GM23248 (cell line): ENCODE data around the gene CFB. TPM values are rescaled to one million over a fixed set of nuclear protein-coding genes. Genes with fewer than 3 reads are reported as not detected.

Source experiments
- DNase-seq: peaks from one replicate; pipeline ENCODE4 v3.0.0-alpha.2; 2015
- H2AFZ ChIP-seq: fragments of 200-600 bp; sonication (generic); 2 replicates; pipeline ENCODE4 v1.6.1; 2016; ENCODE audit warnings: antibody characterized with exemption
- H3F3A ChIP-seq: fragments of 200-600 bp; sonication (generic); 2 replicates; pipeline ENCODE4 v1.6.1; 2016; ENCODE audit warnings: mild to moderate bottlenecking, antibody characterized with exemption, mixed run types; ENCODE audit not compliant: insufficient read depth
- H3K27ac ChIP-seq: fragments of 200-600 bp; sonication (generic); 2 replicates; pipeline ENCODE4 v1.5.1; 2016; ENCODE audit warnings: mild to moderate bottlenecking
- H3K27me3 ChIP-seq: fragments of 200-600 bp; sonication (generic); replicated peaks from 2 replicates; pipeline ENCODE4 v1.6.1; 2016; ENCODE audit warnings: mild to moderate bottlenecking; ENCODE audit not compliant: insufficient read depth
- H3K36me3 ChIP-seq: fragments of 200-600 bp; sonication (generic); 2 replicates; pipeline ENCODE4 v1.6.1; 2016; ENCODE audit warnings: low read depth, mild to moderate bottlenecking
- H3K4me1 ChIP-seq: fragments of 200-600 bp; sonication (generic); 2 replicates; pipeline ENCODE4 v1.6.1; 2016; ENCODE audit warnings: mild to moderate bottlenecking; ENCODE audit not compliant: insufficient read depth
- H3K4me2 ChIP-seq: fragments of 200-600 bp; sonication (generic); one replicate; pipeline ENCODE4 v1.6.1; 2016; ENCODE audit warnings: mild to moderate bottlenecking; ENCODE audit not compliant: unreplicated experiment
- H3K4me3 ChIP-seq: fragments of 200-600 bp; sonication (generic); 2 replicates; pipeline ENCODE4 v1.5.1; 2016; ENCODE audit warnings: mild to moderate bottlenecking
- H3K79me2 ChIP-seq: fragments of 200-600 bp; sonication (generic); 2 replicates; pipeline ENCODE4 v1.6.1; 2016; ENCODE audit warnings: mild to moderate bottlenecking; ENCODE audit not compliant: insufficient read depth
- H3K9ac ChIP-seq: fragments of 200-600 bp; sonication (generic); 2 replicates; pipeline ENCODE4 v1.6.1; 2016; ENCODE audit warnings: mild to moderate bottlenecking
- H3K9me2 ChIP-seq: fragments of 200-600 bp; sonication (generic); 2 replicates; pipeline ENCODE4 v1.6.1; 2016; ENCODE audit warnings: mixed run types, mild to moderate bottlenecking, moderate library complexity; ENCODE audit not compliant: insufficient read depth
- H3K9me3 ChIP-seq: fragments of 200-600 bp; sonication (generic); one replicate; pipeline ENCODE4 v1.6.1; 2017; ENCODE audit warnings: low read depth
- H4K20me1 ChIP-seq: fragments of 200-600 bp; sonication (generic); 2 replicates; pipeline ENCODE4 v1.6.0; 2016; ENCODE audit not compliant: insufficient read depth
- EZH2 ChIP-seq: fragments of 200-600 bp; sonication (generic); IDR thresholded peaks from 2 replicates; pipeline ENCODE4 v1.6.1; 2018; ENCODE audit warnings: antibody characterized with exemption, mild to moderate bottlenecking; ENCODE audit not compliant: insufficient read depth, poor library complexity, severe bottlenecking
- EZH2phosphoT487 ChIP-seq: fragments of 200-600 bp; sonication (generic); IDR thresholded peaks from 2 replicates; pipeline ENCODE4 v1.6.1; 2018; ENCODE audit warnings: antibody characterized with exemption, moderate library complexity, mild to moderate bottlenecking, low read depth; ENCODE audit not compliant: insufficient read depth
- WGBS, 2 experiments: methylation state at CpG; one replicate each; pipeline ENCODE4 v1.1.6; 2015 to 2017; ENCODE audit warnings: low lambda C conversion rate in 2 of 2, low coverage in 1 of 2; ENCODE audit errors: missing lambda C conversion rate in 2 of 2; 5-methylcytosine and 5-hydroxymethylcytosine counted together
- in situ Hi-C: fragments of 300-500 bp; cut with MboI; formaldehyde crosslinking; loops from 2 replicates; pipeline ENCODE4 v1.15.0; 2020
- polyA plus RNA-seq: library from polyadenylated mRNA; unstranded; fragments of >200 nt; fragmentation: Nextera tagmentation; extraction: Ambion mirVana; gene quantifications from 2 replicates; pipeline ENCODE4 v1.2.1, GENCODE V29; 2016
- total RNA-seq: library from RNA; depleted of rRNA; stranded (reverse); fragments of >200 nt; shearing (Covaris generic); gene quantifications from 2 replicates; pipeline ENCODE4 v1.2.3, GENCODE V29; 2014

CFB gene
- total and polyA plus RNA-seq, 2 experiments from 2014 or later, result 3.9 to 4.4 TPM

- Histone ChIP-seq H3K27ac (peak overlapping the region; percentile 96), H3K4me1 (peaks cover 13% of the 10 kb centered on the region), H3K9me2 (no peaks in the 10 kb centered on the region), H3K36me3 (peaks cover 15% of the 10 kb centered on the region; the same call in 1 of the 2 replicates), H3K4me2 (peak overlapping the region; percentile 94), H3K27me3 (no peaks in the 10 kb centered on the region), H4K20me1 (no peaks in the 10 kb centered on the region), H3K4me3 (peak overlapping the region; percentile 90), H3K9ac (peak overlapping the region; percentile 99), H3K79me2 (peaks cover 53% of the 10 kb centered on the region), H3F3A (peaks cover 23% of the 10 kb centered on the region), H2AFZ (no peak overlapping the region), H3K9me3 (no peaks in the 10 kb centered on the region)
- DNase-seq, result peak; percentile 56
- 63 to 68% methylated on average over 17 of the region's 17 CpGs for WGBS, 2 experiments
- in situ Hi-C loops, result no loop called here
- TF ChIP-seq EZH2, result no peak
Measured at GRCh38 chr6:31969712-31970603, 24.1 kb downstream of the CFB start.

- no peak for TF ChIP-seq EZH2
- TF ChIP-seq EZH2phosphoT487, result no peak
- H3K36me3 ChIP-seq, result peaks cover 11% of the 10 kb centered on the region; the same call in 1 of the 2 replicates
- in situ Hi-C loops, result no loop called here
Measured at GRCh38 chr6:31970604-31971271, 24.8 kb downstream of the CFB start.

GRCh38 chr6:31971279-31971992 lies 25.5 kb downstream of the CFB start:
- Histone ChIP-seq H3K27ac (peak overlapping the region; percentile 96), H3K4me3 (peak overlapping the region; percentile 90), H3K36me3 (peaks cover 9% of the 10 kb centered on the region; the same call in 1 of the 2 replicates), H3K79me2 (peaks cover 57% of the 10 kb centered on the region), H3K27me3 (no peaks in the 10 kb centered on the region), H3K4me2 (peak overlapping the region; percentile 94), H3K9ac (peak overlapping the region; percentile 99), H3F3A (peaks cover 23% of the 10 kb centered on the region), H4K20me1 (no peaks in the 10 kb centered on the region), H3K9me3 (no peaks in the 10 kb centered on the region), H3K9me2 (no peaks in the 10 kb centered on the region), H3K4me1 (peaks cover 13% of the 10 kb centered on the region), H2AFZ (peak overlapping the region; percentile 60)
- WGBS, 2 experiments, result 14 to 17% methylated on average over 29 of the region's 29 CpGs
- no peak for TF ChIP-seq EZH2phosphoT487
- TF ChIP-seq EZH2, result no peak
- no peak for DNase-seq
- in situ Hi-C loops, result no loop called here

More at GRCh38 chr6:31970604-31971271, 24.8 kb downstream of the CFB start:
- Histone ChIP-seq H2AFZ (no peak overlapping the region), H3K4me1 (peaks cover 13% of the 10 kb centered on the region), H3K9me2 (no peaks in the 10 kb centered on the region), H3K4me3 (peak overlapping the region; percentile 90), H3K27me3 (no peaks in the 10 kb centered on the region), H3K9ac (peak overlapping the region; percentile 99), H3K4me2 (peak overlapping the region; percentile 94), H3K9me3 (no peaks in the 10 kb centered on the region), H3K27ac (peak overlapping the region; percentile 96), H3F3A (peaks cover 23% of the 10 kb centered on the region), H4K20me1 (no peaks in the 10 kb centered on the region), H3K79me2 (peaks cover 57% of the 10 kb centered on the region)
- 52 to 61% methylated on average over 18 of the region's 18 CpGs for WGBS, 2 experiments
- DNase-seq, result peak; percentile 16
